Measurements from ENCODE around the gene DCAF17. TPM values are rescaled to one million over a fixed set of nuclear protein-coding genes. Genes with fewer than 3 reads are reported as not detected.
A peak's percentile ranks its signal among the peaks of the same experiment; 100 is the strongest.

DCAF17 gene
- total RNA-seq, 6 experiments from 2014 or later, result 12.8 to 17.6 (median 15.2) TPM

DNA sequence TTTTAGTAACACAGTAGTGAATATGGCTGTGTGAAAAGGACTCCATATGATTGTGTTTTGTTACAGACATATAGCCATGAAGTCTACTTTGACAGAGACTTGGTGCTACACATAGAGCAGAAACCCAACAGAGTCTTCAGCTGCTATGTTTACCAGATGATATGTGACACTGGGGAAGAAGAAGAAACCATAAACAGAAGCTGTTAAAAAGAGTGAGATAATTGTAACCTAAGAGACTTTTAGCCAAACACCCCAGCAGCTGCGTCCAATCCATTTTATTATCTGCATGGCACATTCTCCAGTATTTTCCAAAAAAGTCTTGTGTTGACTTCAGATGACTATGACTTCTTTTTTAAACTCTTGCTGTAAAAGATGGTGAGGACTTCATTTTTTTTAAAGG lies 46.9 kb downstream of the DCAF17 start:
- no peak for DNase-seq
- no peak overlapping the region for H3K27ac Mint-ChIP-seq
- peaks cover 43% of the 10 kb centered on the region for H3K4me1 Mint-ChIP-seq (ENCODE audit: low read depth)
- H3K9me3 Mint-ChIP-seq, result no peaks in the 10 kb centered on the region
- TF ChIP-seq, protein P1, sequence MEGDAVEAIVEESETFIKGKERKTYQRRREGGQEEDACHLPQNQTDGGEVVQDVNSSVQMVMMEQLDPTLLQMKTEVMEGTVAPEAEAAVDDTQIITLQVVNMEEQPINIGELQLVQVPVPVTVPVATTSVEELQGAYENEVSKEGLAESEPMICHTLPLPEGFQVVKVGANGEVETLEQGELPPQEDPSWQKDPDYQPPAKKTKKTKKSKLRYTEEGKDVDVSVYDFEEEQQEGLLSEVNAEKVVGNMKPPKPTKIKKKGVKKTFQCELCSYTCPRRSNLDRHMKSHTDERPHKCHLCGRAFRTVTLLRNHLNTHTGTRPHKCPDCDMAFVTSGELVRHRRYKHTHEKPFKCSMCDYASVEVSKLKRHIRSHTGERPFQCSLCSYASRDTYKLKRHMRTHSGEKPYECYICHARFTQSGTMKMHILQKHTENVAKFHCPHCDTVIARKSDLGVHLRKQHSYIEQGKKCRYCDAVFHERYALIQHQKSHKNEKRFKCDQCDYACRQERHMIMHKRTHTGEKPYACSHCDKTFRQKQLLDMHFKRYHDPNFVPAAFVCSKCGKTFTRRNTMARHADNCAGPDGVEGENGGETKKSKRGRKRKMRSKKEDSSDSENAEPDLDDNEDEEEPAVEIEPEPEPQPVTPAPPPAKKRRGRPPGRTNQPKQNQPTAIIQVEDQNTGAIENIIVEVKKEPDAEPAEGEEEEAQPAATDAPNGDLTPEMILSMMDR (IDR thresholded peaks at IDR 0.05), result no peak
- H3K4me3 Mint-ChIP-seq, result no peak overlapping the region
- H3K36me3 Mint-ChIP-seq (ENCODE audit: low read depth), result peaks cover 29% of the 10 kb centered on the region
- H3K27me3 Mint-ChIP-seq (ENCODE audit: insufficient read depth), result no peaks in the 10 kb centered on the region

DNA sequence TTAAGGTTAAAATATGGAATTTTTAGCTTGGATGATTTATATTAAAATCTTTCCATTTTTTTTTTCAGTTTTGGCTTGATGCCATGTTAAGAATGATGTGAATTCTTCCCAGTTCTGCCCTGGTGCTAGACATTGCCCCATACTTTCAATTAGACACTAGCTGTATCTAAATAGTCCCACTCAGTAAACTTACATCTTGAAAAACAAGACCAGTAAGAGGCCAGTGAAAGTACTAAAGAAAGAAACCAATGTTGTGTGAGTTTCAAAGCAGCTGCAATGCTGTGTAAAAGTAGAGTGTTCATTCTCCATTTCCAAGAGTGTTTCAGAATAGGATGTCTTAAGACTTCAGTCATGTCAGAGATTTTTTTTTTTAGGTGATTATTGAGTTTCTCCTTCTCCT lies 48.3 kb downstream of the DCAF17 start:
- TF ChIP-seq, protein P1 (IDR thresholded peaks at IDR 0.05), result no peak
- DNase-seq, result no peak
- H3K27me3 Mint-ChIP-seq (ENCODE audit: insufficient read depth), result no peaks in the 10 kb centered on the region
- H3K27ac Mint-ChIP-seq, result 0 out of 2 replicates have a peak overlapping the region, but pooled peaks have one; percentile 29
- peaks cover 43% of the 10 kb centered on the region for H3K4me1 Mint-ChIP-seq (ENCODE audit: low read depth)
- no peak overlapping the region; the same call in 1 of the 2 replicates for H3K4me3 Mint-ChIP-seq
- peaks cover 29% of the 10 kb centered on the region for H3K36me3 Mint-ChIP-seq (ENCODE audit: low read depth)
- no peaks in the 10 kb centered on the region for H3K9me3 Mint-ChIP-seq

DNA sequence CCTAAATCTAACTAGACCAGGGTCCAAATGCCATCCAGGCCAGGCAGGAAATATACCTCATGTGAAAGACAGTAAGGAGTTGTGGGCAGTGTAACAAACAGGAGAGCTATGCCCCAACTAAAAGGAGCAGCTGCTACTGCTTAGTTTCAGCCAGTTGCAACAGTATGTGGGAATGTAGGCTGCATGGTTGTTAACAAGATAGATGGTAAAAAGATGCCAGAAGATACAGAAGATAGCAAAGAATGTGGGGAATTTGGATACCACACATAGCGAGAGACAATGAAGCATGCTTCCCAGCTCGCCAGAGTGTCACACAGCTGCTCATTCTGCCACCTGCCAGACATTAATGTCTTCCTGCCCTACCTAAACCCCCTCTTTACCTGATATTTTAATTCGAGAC lies 48.9 kb downstream of the DCAF17 start:
- TF ChIP-seq, protein P1 (IDR thresholded peaks at IDR 0.05), result no peak
- Mint-ChIP-seq H3K9me3 (no peaks in the 10 kb centered on the region), H3K27me3 (ENCODE audit: insufficient read depth) (no peaks in the 10 kb centered on the region), H3K4me1 (ENCODE audit: low read depth) (peaks cover 39% of the 10 kb centered on the region), H3K36me3 (ENCODE audit: low read depth) (peaks cover 29% of the 10 kb centered on the region), H3K4me3 (no peak overlapping the region), H3K27ac (no peak overlapping the region; the same call in 1 of the 2 replicates)
- peak; percentile 36 for DNase-seq

DNA sequence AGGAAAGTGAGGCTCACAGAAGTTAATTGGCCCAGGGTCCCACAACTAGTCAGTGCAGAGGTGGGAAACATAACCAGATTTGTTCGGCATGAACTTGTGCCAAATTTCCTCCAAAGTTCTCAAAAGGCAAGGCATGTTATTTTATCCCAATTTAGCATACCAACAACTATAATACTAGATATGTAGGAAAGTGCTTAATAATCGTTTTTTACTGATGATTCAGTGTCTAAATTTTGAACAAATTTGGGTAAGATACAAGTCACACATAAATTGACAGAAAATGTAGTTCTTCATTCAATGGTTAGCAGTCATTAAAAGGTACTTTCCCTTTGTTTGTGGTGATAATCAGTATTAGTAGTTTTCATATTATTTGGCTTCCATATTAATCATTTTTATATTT lies 49.8 kb downstream of the DCAF17 start:
- TF ChIP-seq, protein P1 (IDR thresholded peaks at IDR 0.05), result no peak
- H3K4me1 Mint-ChIP-seq (ENCODE audit: low read depth), result peaks cover 34% of the 10 kb centered on the region
- no peaks in the 10 kb centered on the region for H3K27me3 Mint-ChIP-seq (ENCODE audit: insufficient read depth)
- peaks cover 30% of the 10 kb centered on the region for H3K36me3 Mint-ChIP-seq (ENCODE audit: low read depth)
- no peak overlapping the region for H3K4me3 Mint-ChIP-seq
- H3K9me3 Mint-ChIP-seq, result no peaks in the 10 kb centered on the region
- no peak overlapping the region for H3K27ac Mint-ChIP-seq
- DNase-seq, result no peak

DNA sequence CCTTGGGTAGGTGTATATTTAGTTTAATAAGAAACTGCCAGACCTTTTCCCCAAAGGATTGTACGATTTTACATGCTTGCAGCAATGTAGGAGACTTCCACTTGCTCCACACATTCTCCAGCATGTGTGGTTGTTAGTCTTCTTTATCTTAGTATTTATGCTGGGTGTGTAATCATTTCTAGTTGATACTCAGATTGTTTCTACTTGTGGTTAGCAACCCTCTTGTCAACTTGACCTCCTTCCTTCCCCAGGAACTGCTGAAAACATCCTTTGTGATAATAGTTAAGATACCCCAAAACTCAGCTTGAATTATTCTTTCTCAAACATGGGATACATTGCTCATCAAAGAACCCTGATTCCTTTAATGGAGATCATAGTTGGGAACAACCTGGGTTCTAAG lies 51.1 kb downstream of the DCAF17 start:
- H3K9me3 Mint-ChIP-seq, result no peaks in the 10 kb centered on the region
- H3K27ac Mint-ChIP-seq, result no peak overlapping the region
- peaks cover 27% of the 10 kb centered on the region for H3K4me1 Mint-ChIP-seq (ENCODE audit: low read depth)
- DNase-seq, result no peak
- no peaks in the 10 kb centered on the region for H3K27me3 Mint-ChIP-seq (ENCODE audit: insufficient read depth)
- H3K36me3 Mint-ChIP-seq (ENCODE audit: low read depth), result peaks cover 33% of the 10 kb centered on the region
- H3K4me3 Mint-ChIP-seq, result no peak overlapping the region
- TF ChIP-seq, protein P1 (IDR thresholded peaks at IDR 0.05), result no peak

DNA sequence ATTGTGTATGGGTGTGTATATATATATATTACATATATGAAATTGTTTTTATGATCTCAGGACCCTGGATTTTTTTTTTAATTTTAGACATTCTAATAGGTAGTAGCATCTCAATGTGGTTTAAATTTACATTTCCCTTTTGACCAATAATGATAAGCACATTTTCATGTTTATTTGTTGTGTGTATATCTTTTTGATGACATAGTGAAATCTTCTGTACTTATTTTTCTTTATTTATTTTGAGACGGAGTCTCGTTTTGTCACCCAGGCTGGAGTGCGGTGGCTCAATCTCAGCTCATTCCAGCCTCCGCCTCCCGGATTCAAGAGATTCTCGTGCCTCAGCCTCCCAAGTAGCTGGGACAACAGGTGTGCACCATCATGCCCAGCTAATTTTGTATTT lies 53.2 kb downstream of the DCAF17 start:
- Mint-ChIP-seq H3K9me3 (no peaks in the 10 kb centered on the region), H3K36me3 (ENCODE audit: low read depth) (peaks cover 18% of the 10 kb centered on the region), H3K4me3 (no peak overlapping the region), H3K27ac (no peak overlapping the region), H3K4me1 (ENCODE audit: low read depth) (peaks cover 15% of the 10 kb centered on the region), H3K27me3 (ENCODE audit: insufficient read depth) (no peaks in the 10 kb centered on the region; the same call in 1 of the 2 replicates)
- DNase-seq, result no peak
- TF ChIP-seq, protein P1 (IDR thresholded peaks at IDR 0.05), result no peak
